AG09319 (cell line): ENCODE data around the gene ATE1.

Experiments
- DNase-seq: peaks from one replicate; pipeline ENCODE4 v3.0.0-alpha.2; 2010; ENCODE audit warnings: low read depth; ENCODE audit errors: extremely low read depth
- CTCF ChIP-seq: IDR thresholded peaks from 2 replicates; pipeline ENCODE4 v1.5.1; 2011; ENCODE audit warnings: low read depth, mild to moderate bottlenecking, inconsistent platforms, low read length, moderate library complexity

Gene ATE1

GRCh38 chr10:121846555-121846954 lies 81.3 kb downstream of the ATE1 start:
- no peak for TF ChIP-seq CTCF
- DNase-seq, result no peak

DNA sequence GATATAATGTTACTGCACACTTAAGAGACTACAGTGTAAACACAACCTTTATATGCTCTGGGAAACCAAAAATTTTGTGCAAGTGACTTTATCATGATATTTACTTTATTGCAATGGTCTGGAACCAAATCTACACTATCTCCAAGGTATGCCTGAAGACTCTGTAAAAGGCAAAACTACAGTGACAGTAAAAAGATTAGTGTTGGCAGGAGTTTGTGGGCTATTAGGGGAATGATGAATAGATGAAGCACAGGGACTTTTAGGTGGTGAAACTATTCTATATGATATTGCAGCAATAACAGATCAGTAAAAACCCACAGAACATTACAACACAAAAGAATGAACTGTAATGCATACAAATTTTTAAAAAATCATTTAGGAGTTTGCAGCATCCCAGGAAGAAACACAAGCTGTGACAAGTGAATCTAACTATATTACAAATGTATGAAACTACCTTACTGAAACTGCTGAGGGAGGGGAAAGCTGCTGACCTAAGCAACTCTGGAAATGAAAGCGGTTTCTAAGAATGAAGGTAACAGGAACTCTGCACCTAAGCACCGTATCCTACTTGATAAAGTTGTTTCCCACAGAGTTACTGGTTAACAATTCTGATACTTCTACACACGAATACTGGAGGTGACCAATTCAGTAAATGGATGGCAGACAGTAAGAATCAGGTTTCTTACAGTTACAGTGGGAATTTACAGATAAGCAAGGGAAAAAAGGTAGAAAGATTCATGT lies 82.6 kb downstream of the ATE1 start:
- no peak for TF ChIP-seq CTCF
- DNase-seq, result no peak

DNA sequence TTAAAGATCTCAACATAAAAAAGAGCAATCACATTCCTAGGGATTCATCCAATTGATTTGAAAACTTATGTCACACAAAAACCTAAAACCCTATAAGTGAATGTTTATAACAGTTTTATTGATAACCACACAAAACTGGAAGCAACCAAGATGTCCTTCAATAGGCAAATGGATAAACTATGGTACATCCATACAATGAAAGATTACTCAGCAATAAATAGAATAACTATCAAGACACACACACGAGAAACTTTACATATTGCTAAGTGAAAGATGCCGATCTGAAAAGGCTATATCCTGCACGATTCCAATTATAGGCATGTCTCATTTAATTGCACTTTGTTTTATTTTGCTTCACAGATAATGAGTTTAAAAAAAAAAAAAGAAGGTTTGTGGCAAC lies 83.3 kb downstream of the ATE1 start:
- TF ChIP-seq CTCF, result no peak

DNA sequence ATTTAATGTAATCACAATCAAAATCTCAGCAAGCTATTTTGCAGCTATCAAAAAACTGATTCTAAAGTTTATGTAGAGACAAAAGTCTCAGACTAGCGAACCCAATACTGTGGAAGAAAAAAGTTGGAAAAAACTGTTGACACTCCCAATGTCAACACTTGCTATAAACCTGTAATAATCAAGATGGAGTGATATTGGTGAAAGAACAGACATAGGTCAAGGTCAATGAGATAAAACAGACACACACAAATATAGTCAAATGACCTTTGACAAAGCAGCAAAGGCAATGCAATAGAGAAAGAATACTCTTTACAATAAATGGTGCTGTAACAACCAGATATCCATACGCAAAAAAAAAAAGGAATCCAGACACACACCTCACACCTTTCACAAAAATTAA lies 84.5 kb downstream of the ATE1 start:
- TF ChIP-seq CTCF, result no peak
- no peak for DNase-seq

More for the DNA sequence above, 83.3 kb downstream of the ATE1 start:
- no peak for DNase-seq

DNA sequence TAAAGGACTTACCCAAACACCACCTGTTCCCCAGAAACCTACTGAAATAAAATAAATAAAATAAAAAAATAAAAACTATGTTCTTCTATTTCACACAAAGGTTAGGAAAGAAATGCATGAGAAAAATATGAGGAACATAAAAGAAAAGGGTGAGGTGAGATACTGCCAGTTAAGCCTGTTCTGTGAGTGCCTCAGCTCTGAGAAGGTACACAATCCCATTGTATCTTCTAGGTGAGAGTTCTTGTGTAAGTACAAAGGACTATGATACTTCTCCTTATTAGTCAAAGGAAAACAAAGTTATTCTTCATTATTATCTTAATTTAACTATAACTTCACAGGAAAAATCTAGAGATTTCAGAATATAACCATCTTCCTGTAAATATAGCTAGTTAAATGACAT lies 86.0 kb downstream of the ATE1 start:
- TF ChIP-seq CTCF, result no peak

DNA sequence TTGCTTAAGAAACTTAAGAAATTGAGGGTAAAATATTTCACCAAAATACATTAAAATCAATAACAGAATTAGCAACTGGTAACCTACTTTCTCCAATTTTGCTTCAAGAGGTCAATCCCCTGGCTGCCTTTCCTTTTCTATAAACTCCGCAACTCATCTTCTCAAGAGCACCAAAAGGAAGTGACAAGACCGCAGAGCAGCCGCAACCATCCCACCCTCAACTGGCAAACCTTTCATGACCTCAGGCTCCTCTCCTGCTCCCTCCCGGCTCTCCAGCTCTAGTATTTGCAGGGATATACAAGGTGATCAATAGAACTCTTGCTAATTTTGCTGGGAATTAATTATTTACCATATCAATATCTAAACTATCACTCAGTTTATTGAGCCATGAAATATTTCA lies 88.9 kb downstream of the ATE1 start:
- DNase-seq, result no peak
- TF ChIP-seq CTCF, result no peak

More for the DNA sequence above, 86.0 kb downstream of the ATE1 start:
- DNase-seq, result no peak

DNA sequence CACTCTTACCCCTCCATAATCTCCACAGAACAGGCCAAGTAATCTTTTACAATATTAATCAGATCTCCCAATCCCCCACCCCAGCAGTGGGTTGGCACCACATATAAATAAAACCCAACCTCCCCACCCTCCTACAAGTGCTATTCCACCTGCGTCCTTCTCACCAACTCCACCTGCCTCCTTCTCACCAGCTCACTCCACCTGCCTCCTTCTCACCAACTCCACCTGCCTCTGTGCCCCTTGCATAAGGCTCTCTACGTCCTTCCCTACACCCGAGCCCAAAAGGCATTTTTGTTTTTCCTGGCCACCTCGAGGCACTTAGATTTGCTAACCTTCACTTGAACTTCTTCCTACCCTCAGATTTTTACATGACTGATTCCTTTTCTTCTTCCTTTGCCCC lies 89.7 kb downstream of the ATE1 start:
- DNase-seq, result no peak
- no peak for TF ChIP-seq CTCF
